ENCODE results near the gene TLK2. TPM values are rescaled to one million over a fixed set of nuclear protein-coding genes. Genes with fewer than 3 reads are reported as not detected.
"Not testable (repeated sequence)": the region's sequence is repeated elsewhere in the genome, so short reads cannot be mapped to it uniquely, and the experiment has no call there.

The TLK2 gene
- total RNA-seq, 1 donor from 2014 or later, result 30.7 TPM

DNA sequence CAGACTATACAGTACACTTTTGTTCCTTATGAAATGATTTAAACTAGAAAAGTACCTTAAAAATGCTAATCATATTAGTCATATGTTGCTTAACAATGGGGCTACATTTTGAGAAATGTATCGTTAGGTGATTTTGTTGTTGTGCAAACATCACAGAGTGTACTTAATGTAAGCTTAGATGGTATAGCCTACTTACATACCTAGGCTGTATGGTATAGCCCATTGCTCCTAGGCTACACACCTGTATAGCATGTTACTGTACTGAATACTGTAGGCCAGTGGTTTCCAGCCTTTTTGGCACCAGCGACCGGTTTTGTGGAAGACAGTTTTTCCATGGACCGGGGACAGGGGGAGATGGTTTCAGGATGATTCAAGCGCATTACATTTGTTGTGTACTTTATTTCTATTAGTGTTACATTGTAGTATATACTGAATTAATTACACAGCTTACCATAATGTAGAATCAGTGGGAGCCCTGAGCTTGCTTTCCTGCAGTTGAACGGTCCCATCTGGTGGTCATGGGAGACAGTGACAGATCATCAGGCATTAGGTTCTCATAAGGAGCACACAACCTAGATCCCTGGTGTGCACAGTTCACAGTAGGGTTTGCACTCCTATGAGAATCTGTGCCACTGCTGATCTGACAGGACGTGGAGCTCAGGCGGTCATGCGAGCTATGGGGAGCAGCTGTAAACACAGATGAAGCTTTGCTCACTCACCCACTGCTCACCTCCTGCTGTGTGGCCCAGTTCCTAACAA lies 113.9 kb downstream of the TLK2 start:
- DNase-seq (ENCODE audit: low spot score), result no peak
- intact Hi-C loops (cut with DNase I), result no loop called here

DNA sequence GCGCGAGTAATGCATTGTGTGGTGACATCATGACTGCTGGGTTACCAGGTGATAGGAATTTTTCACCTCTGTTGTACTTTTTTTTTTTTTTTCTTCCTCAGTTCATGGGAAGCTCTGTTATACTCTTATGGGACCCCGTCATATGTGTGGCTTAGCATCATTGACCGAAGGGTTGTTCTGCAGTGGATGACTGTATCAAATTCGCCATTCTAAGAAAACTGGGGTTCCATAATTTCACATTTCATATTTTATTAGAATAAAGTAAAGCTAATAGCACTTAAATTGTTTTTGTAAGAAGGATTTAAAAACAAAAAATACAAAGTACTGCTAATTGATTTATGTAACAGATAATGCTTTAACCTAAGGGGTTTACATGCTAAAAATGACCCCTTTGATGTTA lies 116.9 kb downstream of the TLK2 start:
- intact Hi-C loops (cut with DNase I), result no loop called here
- DNase-seq (ENCODE audit: low spot score), result no peak

DNA sequence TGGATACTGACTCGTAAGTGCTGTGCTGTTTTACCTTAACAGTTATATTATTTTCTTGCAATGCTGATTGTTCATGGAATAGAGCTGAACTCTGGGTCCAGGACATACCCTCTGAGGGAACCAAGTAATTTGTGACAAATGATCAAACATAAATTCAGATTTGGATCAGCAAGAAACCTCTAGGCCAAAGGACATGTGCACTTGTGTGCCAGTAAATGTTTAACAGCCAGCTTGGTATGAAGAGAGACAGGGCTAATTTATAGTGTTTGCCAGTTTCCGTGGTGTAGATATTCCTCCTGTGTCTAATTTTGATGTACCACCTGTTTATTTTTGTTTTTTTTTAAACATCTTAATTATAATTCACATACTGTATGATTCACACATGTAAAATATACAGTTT lies 118.0 kb downstream of the TLK2 start:
- DNase-seq (ENCODE audit: low spot score), result no peak
- intact Hi-C loops (cut with DNase I), result no loop called here

DNA sequence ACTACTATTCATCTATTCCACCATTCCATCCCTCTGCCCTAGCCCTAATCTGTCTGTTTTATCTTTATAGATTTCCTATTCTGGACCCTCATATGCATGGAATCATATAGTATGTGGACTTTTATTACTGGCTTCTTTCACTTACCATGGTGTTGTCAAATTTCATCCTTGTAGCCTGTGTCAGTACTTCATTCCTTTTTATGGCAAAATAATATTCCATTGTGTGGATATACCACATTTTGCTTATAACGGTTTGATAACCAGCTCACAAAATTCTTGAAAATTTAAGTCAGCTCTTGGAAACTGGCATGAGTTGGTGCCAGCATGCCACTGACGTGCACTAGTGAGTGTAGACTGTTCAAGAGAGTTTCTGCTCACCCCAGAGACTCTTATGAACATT lies 118.5 kb downstream of the TLK2 start:
- no peak for DNase-seq (ENCODE audit: low spot score)
- intact Hi-C loops (cut with DNase I), result no loop called here

DNA sequence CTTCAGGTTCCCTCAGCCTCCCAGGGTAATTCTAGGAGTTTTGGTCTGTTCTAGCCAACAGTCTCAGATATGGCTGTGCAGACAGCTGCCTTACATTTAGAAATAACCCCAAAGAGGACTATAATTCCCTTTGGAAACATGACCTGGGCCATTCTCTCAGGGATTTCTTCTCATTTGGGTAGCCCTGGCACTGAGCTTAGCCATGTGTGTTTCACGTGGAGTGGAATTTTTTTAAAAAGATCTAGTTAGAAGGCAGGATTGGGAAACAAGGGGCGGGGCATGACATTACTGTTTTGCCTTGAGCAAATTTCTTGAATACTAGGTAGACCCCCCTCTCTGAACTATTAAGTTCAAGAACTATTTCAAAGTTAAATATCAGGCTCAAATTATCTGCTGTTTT lies 119.3 kb downstream of the TLK2 start:
- no peak for DNase-seq (ENCODE audit: low spot score)
- intact Hi-C loops (cut with DNase I), result no loop called here

DNA sequence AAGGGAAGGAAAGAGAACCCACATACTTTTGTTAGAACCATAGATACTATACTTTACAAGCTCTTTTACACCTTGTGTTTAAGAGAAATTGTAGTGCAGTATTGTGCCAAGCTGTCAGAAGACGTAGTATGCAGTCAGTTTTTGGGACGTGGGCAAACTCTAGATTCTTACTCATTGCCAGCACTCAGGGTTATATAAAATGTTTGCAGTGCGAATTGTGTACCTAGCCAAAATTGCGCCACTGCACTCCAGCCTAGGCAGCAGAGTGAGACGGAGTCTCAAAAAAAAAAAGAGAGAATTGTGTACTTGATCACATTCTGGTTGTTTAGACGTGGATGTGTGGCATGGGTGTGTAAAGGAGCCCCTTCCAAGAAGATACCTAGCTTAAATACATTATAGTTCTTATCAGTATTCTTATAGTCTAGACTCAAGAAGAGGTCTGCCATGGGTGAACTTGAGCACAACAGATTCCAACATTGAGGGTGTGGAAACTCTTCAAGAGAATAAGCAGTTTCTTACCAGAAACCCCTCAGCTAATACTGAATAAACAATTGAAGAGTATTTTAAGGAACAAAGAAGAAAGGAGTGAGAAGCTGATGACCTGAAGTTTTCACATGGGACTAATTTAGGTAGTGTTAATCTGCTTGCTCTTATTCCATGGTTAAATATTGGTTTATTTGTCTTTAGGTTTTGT lies 121.5 kb downstream of the TLK2 start:
- intact Hi-C loops (cut with DNase I), result no loop called here

DNA sequence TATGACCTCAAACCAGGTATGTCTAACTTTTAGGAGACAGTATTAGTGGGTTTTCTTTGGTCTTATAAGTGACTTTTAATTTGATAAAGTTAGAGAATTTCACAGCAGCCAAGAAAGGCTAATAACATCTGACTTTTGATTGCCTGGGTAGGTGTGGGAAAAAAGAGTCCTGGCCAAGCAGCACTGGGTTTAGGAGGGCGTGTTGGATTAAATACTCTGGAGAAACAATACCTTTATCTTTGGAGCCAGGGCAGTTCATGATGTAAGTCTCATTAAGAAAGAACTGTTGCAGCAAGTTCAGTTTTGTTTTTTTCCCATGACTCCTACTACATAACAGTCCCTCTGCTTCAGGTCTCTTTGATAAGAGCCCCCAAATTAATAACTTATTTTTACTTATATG lies 122.2 kb downstream of the TLK2 start:
- intact Hi-C loops (cut with DNase I), result no loop called here
- no peak for DNase-seq (ENCODE audit: low spot score)

More for the DNA sequence above, 121.5 kb downstream of the TLK2 start:
- no peak for DNase-seq (ENCODE audit: low spot score)

DNA sequence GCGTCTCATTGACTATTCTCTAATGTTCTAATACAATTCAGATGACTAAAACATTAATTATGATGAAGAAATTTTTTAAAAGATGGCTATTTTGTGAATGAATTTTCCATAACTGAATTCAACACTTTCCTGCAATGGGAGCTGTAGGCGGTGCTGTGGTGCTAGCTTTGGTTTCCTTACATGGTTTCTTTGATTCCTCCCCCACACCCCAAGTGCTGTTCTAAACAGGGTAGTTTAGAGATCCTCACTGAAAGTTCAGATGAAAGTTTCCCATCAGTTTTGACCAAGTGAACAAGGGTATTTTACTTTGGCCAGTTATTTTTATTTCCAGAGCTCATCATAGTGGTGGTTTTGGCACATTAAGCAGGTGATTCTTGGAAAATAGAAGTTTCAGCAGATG lies 122.8 kb downstream of the TLK2 start:
- intact Hi-C loops (cut with DNase I), result no loop called here

DNA sequence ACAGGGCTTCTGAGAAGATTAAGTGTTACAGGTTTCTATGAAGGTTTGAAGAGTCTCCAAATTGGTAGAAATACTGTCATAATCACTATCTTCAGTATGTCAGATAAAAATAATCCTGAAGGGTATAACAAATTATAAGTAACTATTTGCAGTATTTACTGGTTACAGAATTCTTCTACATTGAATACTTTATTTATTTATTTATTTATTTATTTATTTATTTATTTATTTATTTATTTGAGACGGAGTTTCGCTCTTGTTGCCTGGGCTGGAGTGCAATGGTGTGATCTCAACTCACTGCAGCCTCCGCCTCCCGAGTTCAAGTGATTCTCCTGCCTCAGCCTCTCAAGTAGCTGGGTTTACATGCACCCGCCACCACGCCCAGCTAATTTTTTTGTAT lies 125.2 kb downstream of the TLK2 start:
- intact Hi-C loops (cut with DNase I); DNase-seq (ENCODE audit: low spot score): not testable (repeated sequence)

More for the DNA sequence above, 122.8 kb downstream of the TLK2 start:
- DNase-seq (ENCODE audit: low spot score), result no peak

DNA sequence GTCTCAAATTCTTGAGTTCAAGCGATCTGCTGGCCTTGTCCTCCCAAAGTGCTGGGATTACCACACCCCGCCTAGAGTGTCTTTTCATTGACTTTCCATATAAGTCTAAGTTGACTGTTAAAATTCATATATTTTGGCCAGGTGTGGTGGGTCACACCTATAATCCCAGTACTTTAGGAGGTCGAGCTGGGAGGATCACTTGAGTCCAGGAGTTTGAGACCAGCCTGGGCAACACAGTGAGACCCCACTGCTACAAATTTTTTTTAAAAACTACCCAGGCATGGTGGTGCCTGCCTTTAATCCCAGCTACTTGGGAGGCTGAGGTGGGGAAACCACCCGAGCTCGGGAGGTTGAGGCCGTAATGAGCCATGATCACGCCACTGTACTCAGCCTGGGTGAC lies 127.0 kb downstream of the TLK2 start:
- no peak for DNase-seq (ENCODE audit: low spot score)
- intact Hi-C loops (cut with DNase I), result no loop called here

DNA sequence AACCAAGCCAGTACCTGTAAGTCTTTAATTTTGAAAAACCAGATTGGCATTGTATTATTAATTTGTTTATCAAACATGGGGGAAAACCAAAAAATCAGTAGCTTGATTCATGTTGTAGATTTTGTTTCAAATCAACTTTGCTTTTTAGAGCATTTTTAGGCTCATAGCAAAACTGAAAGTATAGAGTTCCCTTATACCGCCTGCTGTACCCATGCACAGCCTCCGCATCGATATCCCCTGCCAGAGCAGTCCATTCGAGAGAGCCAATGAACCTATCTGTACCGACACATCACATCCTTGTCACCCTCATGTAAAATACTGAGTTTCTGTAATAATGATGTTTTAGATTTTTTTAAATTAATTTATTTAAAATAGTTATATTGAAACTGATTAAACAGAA lies 132.7 kb downstream of the TLK2 start:
- DNase-seq (ENCODE audit: low spot score), result no peak
- intact Hi-C loops (cut with DNase I), result no loop called here

DNA sequence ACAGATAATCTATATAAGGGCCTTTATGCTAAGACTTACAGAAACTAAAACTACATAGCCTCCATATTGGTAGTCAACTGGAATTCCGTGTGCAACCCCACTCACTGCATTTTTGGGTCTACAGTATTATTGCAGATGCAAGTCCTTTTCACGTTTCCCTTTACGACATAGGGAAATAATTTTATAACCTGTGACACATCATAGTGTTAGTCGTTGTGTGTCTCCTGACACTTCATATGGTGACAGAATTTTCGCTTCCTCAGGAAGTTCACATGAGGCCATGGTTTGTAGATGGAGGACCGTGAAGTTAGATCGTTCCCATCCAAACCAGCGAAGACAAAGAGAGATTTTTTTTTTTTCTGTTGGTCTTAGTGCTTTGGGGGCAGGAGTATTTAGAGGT lies 133.1 kb downstream of the TLK2 start:
- DNase-seq (ENCODE audit: low spot score), result no peak
- intact Hi-C loops (cut with DNase I), result no loop called here

DNA sequence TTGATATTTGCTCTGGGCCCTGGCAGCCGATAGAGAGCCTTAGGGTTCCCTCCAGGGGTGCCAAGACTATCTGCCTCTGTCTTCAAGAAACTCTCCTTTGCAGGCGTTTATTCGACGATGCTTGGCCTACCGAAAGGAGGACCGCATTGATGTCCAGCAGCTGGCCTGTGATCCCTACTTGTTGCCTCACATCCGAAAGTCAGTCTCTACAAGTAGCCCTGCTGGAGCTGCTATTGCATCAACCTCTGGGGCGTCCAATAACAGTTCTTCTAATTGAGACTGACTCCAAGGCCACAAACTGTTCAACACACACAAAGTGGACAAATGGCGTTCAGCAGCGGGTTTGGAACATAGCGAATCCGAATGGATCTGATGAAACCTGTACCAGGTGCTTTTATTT lies 133.7 kb downstream of the TLK2 start:
- intact Hi-C loops (cut with DNase I); DNase-seq (ENCODE audit: low spot score): not testable (repeated sequence)

DNA sequence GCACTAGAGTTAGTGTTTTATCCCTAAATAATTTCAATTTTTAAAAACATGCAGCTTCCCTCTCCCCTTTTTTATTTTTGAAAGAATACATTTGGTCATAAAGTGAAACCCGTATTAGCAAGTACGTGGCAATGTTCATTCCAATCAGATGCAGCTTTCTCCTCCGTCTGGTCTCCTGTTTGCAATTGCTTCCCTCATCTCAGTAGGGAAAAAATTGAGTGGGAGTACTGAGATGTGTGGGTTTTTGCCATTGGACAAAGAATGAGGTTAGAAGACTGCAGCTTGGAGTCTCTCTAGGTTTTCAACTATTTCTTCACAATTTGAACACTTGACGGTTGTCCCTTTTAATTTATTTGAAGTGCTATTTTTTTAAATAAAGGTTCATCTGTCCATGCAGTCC lies 134.5 kb downstream of the TLK2 start:
- DNase-seq (ENCODE audit: low spot score); intact Hi-C loops (cut with DNase I): not testable (repeated sequence)

DNA sequence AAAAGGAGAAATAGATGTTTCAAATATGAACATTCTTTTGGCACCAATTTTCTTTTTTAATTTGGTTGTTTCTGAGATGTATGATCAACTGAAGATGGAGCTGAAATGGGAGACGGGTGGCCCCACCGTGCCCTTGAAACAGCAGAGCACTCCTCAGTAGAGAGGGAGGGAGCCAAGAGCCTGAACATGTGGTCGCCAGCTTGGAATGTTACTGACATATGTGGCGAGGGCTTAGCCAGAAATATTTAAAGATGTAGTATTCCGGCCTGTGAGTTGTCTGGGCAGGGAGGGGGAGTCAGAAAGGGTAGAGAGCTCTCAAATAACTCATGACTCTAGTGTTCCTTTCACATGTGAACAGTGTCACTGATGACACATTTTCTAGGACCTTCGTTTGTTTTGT lies 135.5 kb downstream of the TLK2 start:
- DNase-seq (ENCODE audit: low spot score), result no peak

DNA sequence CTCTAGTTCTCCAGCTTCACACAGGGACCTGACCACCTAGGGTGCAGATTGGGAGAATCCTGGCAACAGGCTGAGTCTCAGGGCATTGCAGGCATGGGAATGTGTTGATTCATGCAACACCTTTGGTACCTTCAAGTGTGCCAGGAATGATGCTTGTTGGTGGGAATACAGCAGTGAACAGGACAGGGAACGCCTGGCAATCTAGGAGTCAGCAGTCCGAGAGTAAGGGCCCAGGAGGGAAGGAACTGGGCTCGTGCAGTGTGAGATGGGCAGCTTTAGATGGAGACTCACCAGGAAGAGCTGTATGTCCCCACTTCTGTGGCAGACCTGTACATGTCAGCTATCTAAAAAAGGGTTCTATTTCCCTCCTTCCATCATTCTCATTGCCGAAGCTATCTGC lies 136.9 kb downstream of the TLK2 start:
- DNase-seq (ENCODE audit: low spot score), result no peak
- intact Hi-C loops (cut with DNase I), result no loop called here

More for the DNA sequence above, 135.5 kb downstream of the TLK2 start:
- intact Hi-C loops (cut with DNase I), result no loop called here

DNA sequence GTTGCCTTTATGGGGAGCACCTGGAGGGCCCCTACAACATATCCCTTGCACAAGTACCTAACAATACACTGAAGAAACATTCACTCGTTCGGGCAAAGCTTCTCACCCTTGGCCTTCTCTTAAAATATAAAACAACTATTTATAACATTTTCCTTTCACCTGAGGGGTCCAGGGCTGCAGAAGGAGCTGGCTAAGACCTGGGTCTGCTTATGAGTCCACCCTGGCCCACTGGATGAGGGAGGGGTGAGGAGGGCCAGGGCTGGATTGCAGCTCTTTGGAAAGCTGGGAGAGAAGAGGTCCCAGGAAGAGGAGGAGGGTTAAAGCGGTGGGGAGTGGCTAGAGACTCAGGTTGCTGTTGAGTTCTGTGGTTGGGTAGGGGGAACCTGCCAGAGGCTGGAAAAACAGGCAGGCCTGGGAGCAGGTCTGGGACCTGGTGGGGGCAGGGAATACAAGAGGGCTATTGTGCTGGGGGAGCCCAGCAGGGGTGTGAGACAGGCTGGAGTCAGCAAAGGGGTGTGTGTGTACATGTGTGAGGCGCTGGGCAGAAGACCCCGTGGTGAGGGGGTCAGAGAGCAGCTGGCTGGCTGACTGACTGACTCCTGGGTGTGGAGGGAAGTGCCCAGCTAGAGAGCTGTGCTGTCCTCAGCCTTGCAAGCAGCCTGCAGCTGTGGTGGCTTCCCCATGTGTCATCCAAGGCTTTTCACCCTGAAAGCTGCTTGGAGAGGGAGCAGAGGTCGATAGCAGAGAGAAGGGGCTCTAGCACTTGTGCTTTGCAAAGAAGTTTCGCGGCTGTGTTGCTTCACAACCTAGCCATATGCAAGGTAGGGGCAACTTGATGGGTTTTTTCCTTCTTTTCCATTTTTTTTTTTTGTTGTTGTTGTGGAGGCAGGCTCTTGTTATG lies 138.6 kb downstream of the TLK2 start:
- intact Hi-C loops (cut with DNase I), result no loop called here
- DNase-seq (ENCODE audit: low spot score), result no peak

DNA sequence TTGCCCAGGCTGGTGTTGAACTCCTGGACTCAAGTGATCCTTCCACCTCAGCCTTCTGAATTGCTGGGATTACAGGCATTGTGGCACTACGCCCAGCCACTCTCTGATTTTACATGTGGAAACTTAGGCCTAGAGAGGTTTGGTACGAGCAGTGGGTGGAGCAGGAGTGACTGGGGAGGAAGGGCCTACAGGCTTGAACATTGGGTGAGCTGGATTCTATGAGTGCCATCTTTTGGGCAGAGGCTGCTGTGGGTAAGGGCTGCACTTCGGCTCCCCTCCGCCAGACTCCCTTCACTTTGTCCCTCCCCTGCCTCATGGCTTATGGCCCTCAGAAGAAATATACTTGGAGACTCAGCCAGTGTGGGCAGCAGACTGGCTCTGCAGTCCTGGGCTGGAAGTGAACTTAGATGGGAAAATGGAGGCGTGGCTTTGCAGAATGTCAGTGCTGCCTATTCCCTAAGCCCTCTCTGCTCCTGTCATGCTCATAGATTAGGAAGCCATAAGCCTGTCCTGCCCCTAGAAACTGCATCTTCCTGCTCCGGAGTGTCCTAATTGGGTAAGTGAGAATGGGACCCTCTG lies 139.4 kb downstream of the TLK2 start:
- no peak for DNase-seq (ENCODE audit: low spot score)
- intact Hi-C loops (cut with DNase I), result no loop called here

DNA sequence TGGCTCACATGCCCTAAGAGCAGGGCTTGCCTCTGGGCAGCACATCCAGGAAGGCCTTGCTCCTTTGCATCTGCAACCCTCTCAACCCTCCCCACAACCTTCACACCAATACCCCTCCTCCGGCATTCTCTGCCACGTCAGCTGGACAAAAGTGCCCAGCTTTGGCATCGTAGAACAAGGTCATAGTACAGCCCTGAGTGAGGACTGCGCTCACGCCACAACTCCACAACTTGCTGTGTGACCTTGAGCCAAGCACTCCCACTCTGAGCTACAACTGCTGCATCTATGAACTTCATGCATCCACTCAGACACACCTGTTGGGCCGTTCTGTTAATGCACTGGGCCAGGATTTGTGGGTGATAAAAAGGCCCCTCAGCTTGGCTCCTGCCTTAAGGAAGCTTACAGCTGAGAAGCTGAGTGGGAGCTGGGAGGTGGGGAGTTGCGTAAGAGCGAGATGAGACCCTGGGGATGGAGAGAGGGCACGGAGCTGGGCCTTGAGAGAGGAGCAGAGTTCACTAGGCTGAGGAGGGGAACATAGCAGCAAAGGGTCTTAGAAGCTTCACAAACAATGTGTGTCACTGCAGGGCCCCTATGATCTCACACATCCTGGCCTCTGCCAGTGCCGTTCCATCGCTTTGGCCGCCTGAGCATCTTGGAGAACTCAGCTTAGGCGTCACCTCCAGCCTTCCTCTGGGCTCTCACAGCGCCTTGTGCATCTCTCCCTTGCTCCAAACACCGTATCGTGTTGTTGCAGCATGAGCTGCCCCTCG lies 140.2 kb downstream of the TLK2 start:
- DNase-seq (ENCODE audit: low spot score), result no peak
- intact Hi-C loops (cut with DNase I), result no loop called here

All from cardiac septum (tissue), 1 donor.